NB4 (cell line): Measurements from ENCODE around the gene TTC34.

Experiments used
- MAX ChIP-seq: IDR thresholded peaks from 2 replicates; pipeline ENCODE4 v1.6.1; 2011; ENCODE audit warnings: low read depth, low read length
- POLR2A ChIP-seq: IDR thresholded peaks from 2 replicates; pipeline ENCODE4 v1.6.1; 2011; ENCODE audit warnings: mild to moderate bottlenecking; ENCODE audit not compliant: insufficient read length; ENCODE audit errors: extremely low read depth
- TF ChIP-seq, protein P1 (sequence below): IDR thresholded peaks from one replicate; pipeline ENCODE4 v1.5.1; 2012; ENCODE audit warnings: low read depth, low read length

GRCh38 chr1:2789986-2790581 lies 11.4 kb downstream of the TTC34 start:
- TF ChIP-seq, protein P1, sequence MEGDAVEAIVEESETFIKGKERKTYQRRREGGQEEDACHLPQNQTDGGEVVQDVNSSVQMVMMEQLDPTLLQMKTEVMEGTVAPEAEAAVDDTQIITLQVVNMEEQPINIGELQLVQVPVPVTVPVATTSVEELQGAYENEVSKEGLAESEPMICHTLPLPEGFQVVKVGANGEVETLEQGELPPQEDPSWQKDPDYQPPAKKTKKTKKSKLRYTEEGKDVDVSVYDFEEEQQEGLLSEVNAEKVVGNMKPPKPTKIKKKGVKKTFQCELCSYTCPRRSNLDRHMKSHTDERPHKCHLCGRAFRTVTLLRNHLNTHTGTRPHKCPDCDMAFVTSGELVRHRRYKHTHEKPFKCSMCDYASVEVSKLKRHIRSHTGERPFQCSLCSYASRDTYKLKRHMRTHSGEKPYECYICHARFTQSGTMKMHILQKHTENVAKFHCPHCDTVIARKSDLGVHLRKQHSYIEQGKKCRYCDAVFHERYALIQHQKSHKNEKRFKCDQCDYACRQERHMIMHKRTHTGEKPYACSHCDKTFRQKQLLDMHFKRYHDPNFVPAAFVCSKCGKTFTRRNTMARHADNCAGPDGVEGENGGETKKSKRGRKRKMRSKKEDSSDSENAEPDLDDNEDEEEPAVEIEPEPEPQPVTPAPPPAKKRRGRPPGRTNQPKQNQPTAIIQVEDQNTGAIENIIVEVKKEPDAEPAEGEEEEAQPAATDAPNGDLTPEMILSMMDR = no peak
- no peak for TF ChIP-seq POLR2A
- no peak for TF ChIP-seq MAX
